Neutrophil (primary cell): Measurements from ENCODE around the gene SMIM28.

ENCODE experiments used
- H3K27ac ChIP-seq: fragments of 200-600 bp; sonication (generic); 2 replicates; pipeline ENCODE4 v1.5.1; 2016; ENCODE audit warnings: mild to moderate bottlenecking, moderate library complexity
- H3K27me3 ChIP-seq: fragments of 200-600 bp; sonication (generic); 2 replicates; pipeline ENCODE4 v1.6.0; 2016; ENCODE audit warnings: mild to moderate bottlenecking
- H3K36me3 ChIP-seq: fragments of 200-600 bp; sonication (generic); 2 replicates; pipeline ENCODE4 v1.5.1; 2017
- H3K4me1 ChIP-seq, 2 experiments: fragments of 200-600 bp in 1 of 2; sonication (generic) in 1 of 2; 1 replicate in 1 of 2; 2 replicates in 1 of 2; pipeline versions ENCODE4 v1.5.1 to v1.6.1; 2013 to 2016; ENCODE audit warnings: low read depth in 1 of 2, low read length in 1 of 2, mild to moderate bottlenecking in 1 of 2, moderate library complexity in 1 of 2; ENCODE audit not compliant: control insufficient read depth in 1 of 2, insufficient read depth in 1 of 2
- H3K4me3 ChIP-seq, 2 experiments: fragments of 200-600 bp in 1 of 2; sonication (generic) in 1 of 2; 1 replicate in 1 of 2; 2 replicates in 1 of 2; pipeline ENCODE4 v1.5.1; 2013 to 2016; ENCODE audit warnings: low read depth in 1 of 2, low read length in 1 of 2, mild to moderate bottlenecking in 1 of 2, moderate library complexity in 1 of 2
- H3K9me3 ChIP-seq: fragments of 200-600 bp; sonication (generic); 2 replicates; pipeline ENCODE4 v1.5.1; 2016
- TF ChIP-seq, protein P1 (sequence below): fragments of 200-600 bp; sonication (generic); IDR thresholded peaks from 2 replicates; pipeline ENCODE4 v1.5.1; 2016; ENCODE audit warnings: antibody characterized with exemption

Gene SMIM28

DNA sequence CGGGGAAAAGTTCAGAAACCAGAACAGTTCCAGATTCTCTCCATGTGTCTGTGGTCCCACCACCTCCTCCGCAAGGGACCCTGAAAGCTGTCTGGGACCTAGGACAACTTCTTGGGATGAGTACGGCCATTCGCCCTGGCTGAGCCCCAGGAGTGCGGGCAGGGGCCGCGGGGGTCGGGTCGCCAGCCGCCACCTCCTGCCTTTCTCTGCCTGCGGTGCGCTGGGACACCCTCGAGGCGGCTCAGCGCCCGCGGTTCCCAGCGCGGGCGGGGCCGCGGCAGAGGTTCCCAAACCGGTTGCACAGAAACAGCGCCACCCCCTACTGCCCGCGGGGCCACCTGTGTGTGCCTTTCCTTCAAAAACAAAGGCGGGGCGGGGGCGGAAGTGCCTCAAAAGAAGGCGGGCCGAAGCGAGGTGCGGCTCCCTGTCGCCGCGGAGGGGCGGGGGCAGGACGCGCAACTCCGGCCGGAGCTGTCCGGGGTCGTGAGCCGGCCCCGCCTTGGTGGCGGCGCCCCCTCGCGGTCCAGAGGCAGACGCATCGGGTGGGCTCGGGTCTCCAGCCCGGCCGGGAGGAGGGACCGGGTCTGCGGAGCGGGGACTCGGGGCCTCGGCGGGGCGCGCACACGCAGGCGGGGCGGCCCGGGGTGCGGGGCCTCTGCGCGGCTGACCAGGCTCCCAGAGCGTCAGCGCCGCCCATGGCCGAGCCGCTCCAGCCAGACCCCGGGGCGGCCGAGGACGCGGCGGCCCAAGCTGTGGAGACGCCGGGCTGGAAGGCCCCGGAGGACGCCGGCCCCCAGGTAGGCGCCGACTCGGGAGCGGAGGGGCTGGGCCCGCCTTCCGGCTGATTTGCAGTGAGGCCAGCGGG is 26.3 kb downstream of the SMIM28 start, which contains the start of gene HEBP2:
Gene HEBP2, plus strand, starts transcription at position 423 of the 865 bp plus-strand sequence. Its CDS starts 273 bp downstream, at position 696.
- TF ChIP-seq, protein P1, sequence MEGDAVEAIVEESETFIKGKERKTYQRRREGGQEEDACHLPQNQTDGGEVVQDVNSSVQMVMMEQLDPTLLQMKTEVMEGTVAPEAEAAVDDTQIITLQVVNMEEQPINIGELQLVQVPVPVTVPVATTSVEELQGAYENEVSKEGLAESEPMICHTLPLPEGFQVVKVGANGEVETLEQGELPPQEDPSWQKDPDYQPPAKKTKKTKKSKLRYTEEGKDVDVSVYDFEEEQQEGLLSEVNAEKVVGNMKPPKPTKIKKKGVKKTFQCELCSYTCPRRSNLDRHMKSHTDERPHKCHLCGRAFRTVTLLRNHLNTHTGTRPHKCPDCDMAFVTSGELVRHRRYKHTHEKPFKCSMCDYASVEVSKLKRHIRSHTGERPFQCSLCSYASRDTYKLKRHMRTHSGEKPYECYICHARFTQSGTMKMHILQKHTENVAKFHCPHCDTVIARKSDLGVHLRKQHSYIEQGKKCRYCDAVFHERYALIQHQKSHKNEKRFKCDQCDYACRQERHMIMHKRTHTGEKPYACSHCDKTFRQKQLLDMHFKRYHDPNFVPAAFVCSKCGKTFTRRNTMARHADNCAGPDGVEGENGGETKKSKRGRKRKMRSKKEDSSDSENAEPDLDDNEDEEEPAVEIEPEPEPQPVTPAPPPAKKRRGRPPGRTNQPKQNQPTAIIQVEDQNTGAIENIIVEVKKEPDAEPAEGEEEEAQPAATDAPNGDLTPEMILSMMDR: peak; percentile 63
- Histone ChIP-seq H3K36me3 (peaks cover 39% of the 10 kb centered on the region), H3K27ac (peak within 1 kb of the TSS; percentile 89), H3K4me3 (peak within 1 kb of the TSS; percentile 80 to 93), H3K9me3 (no peaks in the 10 kb centered on the region), H3K27me3 (peaks cover 8% of the 10 kb centered on the region), H3K4me1 (peaks cover 25 to 27% of the 10 kb centered on the region in 2 experiments)

DNA sequence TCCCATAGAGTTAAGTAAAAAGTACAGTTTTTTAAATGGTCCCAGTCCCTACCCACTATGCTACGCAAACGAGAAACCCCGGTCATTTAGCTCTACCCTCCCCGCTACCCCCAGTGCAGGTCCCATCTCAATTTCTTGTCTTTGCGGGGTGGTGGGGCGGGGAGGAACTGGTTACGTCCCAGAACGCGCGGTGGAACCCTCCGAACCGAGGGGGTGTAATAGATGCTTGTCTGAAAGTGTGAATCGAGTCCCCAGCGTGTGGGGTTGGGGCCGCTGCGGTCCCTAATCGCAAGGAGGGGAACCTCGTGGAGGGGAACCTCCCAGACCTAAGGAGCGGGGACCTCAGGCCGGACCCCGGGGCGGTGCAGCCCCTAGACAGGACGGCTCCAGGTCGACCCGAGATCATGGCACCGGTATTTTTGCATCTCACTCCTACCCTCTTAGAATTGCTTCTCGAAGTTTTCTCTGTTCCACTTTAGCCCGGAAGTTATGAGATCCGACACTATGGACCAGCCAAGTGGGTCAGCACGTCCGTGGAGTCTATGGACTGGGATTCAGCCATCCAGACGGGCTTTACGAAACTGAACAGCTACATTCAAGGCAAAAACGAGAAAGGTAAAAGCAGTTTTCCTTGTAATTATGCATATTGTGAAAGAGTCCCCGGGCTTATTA is 27.1 kb downstream of the SMIM28 start:
- TF ChIP-seq, protein P1: no peak
- peaks cover 29 to 31% of the 10 kb centered on the region in 2 experiments for H3K4me1 ChIP-seq
- H3K27me3 ChIP-seq: peaks cover 8% of the 10 kb centered on the region
- H3K27ac ChIP-seq: peak overlapping the region; percentile 89
- peaks cover 47% of the 10 kb centered on the region for H3K36me3 ChIP-seq
- H3K9me3 ChIP-seq: no peaks in the 10 kb centered on the region
- peak overlapping the region; percentile 80 to 93 for H3K4me3 ChIP-seq

DNA sequence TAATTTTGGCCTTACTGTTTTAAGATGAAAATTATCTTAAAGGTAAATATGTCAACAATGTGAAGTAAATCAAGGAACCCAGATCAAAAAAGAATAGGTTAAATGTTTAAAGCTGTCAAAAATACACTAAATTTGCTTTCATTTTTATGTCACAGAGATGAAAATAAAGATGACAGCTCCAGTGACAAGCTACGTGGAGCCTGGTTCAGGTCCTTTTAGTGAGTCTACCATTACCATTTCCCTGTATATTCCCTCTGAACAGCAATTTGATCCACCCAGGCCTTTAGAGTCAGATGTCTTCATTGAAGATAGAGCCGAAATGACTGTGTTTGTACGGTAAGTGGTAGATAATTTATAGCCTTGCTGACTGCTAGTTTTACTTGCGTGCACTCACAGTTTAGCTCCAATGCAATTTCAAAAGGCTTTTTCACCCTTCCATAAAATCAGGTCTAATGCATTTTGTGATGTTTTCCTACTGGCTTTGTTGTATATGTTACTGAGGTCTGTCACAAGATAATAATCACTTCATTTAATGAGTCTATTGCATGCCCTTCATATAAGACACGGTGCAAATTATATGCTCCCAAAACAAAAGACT is 28.2 kb downstream of the SMIM28 start:
- Histone ChIP-seq H3K4me1 (peaks cover 40 to 42% of the 10 kb centered on the region in 2 experiments), H3K4me3 (peak overlapping the region in 1 of 2 experiments; percentile 80), H3K9me3 (no peaks in the 10 kb centered on the region), H3K36me3 (peaks cover 54% of the 10 kb centered on the region), H3K27me3 (peaks cover 8% of the 10 kb centered on the region), H3K27ac (no peak overlapping the region)
- TF ChIP-seq, protein P1: no peak

DNA sequence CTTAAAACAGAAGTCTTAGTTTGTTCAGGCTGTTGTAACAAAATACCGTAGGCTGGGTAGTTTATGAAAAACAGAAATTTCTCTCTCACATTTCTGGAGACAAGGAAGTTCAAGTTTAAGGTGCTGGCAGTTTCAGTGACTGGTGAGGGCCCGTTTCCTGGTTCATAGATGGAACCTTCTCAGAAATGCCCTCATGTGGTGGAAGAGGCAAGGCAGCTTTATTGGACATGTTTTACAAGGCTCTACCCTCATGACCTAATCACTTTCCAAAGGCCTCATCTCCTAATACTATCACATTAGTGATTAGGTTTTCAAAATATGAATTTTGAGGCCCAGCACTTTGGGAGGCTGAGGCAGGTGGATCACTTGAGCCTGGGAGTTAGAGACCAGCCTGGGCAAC is 28.7 kb downstream of the SMIM28 start:
- Histone ChIP-seq H3K36me3 (peaks cover 59% of the 10 kb centered on the region), H3K4me3 (no peak overlapping the region), H3K4me1 (peaks cover 44 to 47% of the 10 kb centered on the region in 2 experiments), H3K27ac (no peak overlapping the region), H3K27me3 (peaks cover 8% of the 10 kb centered on the region), H3K9me3 (no peaks in the 10 kb centered on the region)
- TF ChIP-seq, protein P1: no peak

DNA sequence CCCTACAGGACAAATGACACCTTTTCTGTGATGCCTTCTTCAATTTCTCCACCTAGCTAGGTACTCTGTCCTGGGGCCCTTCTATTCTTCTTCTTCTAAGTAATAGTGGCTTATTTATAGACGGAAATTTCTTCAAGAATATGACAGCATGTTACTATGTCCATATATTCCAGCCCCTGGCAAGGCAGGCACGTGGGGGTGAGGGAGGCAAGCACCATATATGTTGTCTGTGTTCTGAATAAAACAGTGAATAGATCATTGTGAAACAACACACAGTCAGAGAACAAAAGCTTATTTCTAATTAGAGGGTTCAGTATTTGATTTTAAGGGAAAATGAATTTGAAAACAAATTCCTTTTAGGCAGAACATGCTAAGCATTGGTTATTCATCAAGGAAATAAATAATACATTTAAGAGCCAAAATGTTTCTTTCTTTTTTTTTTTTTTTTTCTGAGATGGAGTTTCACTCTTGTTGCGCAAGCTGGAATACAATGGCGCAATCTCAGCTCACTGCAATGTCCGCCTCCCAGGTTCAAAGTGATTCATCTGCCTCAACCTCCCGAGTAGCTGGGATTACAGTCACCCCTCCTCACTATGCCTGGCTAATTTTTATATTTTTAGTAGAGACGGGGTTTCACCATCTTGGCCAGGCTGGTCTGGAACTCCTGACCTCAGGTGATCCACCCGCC is 32.5 kb downstream of the SMIM28 start:
- TF ChIP-seq, protein P1: no peak
- H3K9me3 ChIP-seq: no peaks in the 10 kb centered on the region
- no peaks in the 10 kb centered on the region for H3K27me3 ChIP-seq
- peaks cover 32 to 33% of the 10 kb centered on the region in 2 experiments for H3K4me1 ChIP-seq
- peaks cover 96% of the 10 kb centered on the region for H3K36me3 ChIP-seq
- no peak overlapping the region for H3K4me3 ChIP-seq
- peak overlapping the region; percentile 65 for H3K27ac ChIP-seq
